GM21447 (cell line): Measurements from ENCODE around the gene SALL1.

Experiments used
- ATAC-seq: cut with Tn5 transposase; IDR thresholded peaks from one replicate; pipeline ENCODE4 v1.9.1; 2021; ENCODE audit not compliant: unreplicated experiment

The SALL1 gene

DNA sequence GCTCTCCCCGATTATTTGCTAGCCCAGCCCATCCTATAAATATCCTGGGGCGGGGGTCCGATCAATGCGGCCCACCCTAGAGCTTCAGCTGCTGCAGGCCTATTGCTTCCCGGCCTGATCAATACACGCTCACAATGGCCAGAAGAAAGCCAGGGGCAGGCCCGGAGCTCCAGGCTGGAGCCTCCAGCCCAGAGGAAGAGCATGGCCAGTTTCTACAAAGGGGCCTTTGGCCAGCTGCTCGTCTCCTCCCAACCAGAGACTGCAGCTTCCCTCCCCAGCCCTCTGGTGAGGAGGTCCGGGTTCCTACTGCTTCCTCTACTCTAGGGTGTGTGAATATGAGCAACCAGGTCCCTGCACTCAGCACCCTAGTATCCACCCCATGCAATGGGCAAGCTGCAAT, 36.7 kb downstream of the SALL1 start:
- ATAC-seq: no peak

DNA sequence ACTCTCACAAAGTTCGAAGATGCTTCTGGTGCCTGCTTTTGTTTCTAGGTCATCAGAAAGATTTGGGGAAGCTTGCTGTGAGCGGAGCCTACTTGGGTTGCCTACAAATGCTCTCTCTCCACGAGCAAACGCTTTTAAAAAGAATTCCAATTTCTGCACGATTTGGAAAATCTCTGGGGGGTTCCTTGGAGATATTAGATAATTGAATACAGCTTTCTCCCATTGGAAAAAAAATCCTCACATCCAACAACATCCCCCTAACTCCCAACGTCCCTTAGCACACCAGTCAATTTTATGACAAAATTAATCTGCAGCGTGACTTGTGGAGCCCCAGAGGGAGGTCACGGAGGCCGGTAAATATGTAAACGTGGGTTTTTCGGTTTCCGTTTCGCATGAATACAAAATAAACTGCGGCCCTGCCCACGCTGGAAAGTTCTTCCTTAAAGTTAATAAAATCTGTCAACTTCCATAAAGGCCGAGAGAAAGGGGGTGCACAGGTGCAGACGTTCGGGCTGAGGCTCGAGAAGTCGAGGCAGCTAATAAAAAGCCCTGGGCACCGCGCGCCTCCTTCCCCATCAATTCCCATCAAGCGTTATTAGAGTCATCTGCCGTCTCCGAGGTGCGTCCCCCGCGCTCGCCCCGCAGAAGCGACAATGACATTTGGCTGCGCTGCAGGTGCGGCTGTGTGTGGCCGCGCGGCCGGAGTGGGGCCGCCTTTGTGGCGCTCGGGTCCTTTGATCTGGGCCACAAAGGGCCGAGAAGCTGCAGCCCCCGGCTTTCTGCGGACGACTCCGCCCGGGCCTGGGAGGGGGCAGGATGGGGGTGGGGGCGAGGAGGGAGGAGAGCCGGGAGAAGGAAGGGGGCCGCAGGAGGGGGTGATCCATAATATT, 37.6 kb downstream of the SALL1 start:
- ATAC-seq: no peak

DNA sequence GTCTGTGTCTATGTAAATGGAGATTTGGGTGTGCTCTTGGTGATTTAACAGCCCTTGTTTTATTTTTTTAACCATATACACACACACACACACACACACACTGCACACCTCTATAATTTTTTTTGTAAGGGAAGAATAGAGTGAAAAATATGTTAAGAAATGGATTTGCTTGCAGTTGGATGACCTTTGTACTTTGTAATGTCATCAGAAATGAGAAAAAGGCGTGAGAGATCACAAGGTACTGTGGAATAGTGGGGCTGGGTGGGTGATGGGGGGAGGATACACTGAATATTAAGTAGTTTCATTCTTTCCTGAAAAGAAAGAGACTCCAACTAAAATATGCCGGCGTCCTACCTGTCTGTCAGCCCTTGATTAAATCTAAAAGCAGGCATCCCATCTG, 38.7 kb downstream of the SALL1 start:
- no peak for ATAC-seq

DNA sequence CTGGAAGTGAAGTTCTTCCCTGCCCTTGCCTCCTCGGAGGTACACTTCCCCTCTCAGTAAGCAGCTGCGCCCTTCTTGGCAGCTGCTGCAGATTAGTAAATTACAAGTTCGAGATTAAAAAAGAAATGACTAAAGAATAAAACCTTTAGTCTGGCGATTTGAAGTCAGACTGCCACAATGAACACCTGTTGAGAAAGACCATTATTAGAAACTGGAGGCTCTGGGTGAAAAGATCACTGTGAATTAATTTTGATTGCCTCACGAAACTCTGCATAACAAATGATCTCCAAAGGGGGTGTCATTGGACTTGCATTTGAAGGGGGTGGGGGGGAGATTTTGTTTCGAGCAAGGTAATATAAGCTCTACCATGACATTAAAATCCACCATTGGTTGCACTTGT, 39.3 kb downstream of the SALL1 start:
- no peak for ATAC-seq

DNA sequence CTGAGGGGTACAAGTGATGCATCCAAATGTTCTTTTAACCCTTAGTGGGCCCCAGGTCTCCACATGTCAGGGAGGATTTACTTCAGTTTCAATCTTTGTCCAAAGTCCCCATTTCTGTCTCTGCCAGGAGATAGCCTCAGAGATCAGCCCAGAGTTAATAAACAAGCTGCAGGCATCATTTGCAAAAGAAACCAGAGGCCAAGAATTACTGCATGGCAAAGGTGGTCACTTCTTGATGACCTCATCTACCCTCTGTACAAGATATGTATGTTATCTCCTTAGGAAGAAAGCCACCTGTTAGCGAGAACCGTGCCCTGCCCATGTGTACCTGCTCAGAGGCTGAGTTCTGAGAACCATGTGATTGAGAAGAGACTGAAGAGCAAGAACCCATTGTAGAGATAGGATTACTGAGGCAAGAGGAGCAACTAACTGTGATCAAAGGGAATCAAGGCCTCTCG, 40.3 kb downstream of the SALL1 start:
- ATAC-seq: no peak

DNA sequence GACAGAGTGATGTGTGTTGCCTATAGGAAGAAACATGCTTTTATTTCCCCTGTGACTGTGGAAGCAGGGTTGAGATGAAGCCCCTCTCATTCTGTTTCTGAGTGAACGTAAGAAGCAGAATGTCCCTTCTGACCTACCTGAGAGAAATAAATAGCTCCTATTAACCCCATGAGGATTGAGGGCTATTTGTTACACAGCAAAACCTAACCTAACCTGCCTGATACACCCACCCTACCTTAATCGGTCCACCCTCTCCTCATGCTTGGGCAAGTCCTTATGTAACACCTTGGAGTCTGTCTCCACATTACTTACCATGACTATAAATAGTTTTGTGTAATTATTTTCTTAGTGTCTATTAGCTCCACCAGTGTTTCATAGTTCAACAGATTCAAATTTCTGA, 41.9 kb downstream of the SALL1 start:
- ATAC-seq: no peak

DNA sequence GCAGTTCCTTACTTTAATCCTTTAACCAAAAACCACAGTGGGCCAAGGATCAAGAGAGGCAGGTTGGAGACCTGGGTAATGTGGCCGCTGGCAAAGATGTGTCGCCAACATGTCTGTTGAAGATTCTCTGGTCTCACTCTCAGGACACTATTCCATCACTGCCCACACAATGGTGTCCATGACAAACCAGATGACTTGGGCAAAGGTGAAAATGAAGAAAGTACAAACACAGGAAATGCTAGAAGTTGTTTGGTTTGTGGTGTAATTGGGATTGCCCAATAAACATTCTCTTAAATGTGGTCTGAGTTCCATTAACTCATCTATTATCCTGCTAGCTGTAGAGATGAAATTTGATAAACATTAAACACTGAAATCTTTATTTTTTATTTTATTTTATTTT, 43.3 kb downstream of the SALL1 start:
- ATAC-seq: no peak

DNA sequence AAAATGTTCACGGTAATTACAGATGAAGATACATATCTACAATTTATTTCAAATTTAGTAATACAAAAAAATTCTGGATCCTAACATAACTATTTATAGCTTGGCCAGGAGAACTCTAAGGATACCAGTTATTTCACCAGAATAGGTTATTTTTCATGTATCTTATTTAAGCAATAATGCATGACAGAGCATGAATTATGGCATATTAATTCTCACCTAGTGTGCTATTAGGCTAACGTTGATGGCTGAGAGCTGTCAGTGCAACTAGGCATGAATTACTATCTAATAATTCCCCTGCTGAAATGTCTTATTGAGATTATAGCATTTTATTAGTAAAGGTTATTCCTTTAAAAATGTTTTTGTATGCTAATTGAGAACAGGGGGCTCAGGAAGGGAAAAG, 44.5 kb downstream of the SALL1 start:
- no peak for ATAC-seq

DNA sequence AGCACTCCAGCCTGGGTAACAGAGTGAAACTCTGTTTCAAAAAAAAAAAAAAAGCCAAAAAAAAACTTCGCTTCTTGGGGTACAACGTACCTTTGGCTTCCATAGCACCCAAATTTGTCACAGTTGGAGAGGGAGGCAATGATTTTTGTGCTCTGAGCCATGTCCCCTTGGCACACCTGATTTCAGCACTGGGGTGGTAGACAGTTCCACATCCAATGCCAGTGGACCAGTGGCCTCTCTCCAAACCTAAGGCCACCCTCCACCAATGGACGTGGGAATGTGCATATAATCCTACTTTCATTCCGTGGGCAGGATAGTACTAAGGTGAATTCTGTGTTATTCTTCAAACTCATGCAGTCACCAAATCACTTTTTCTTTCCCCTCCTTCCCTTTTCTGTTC, 47.5 kb downstream of the SALL1 start:
- no peak for ATAC-seq

DNA sequence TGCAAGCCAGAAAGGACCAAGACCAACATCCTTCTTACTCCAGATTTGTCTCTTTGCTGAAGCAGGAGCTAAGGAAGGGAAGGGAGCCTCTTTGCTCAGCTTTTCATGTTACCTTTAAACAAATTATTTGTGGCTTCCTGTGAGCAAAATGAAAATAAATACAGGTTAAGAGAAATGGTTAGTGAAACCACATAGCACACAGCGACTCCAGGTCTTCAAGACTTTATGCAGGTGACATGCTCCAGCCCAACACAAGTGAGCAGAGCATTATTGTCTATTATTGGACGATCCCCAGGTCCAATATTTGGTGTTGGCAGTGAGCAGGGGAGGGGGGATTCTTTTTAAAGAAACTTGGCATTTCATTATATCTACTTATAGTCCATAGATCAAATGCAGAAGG, 53.3 kb downstream of the SALL1 start:
- ATAC-seq: no peak

DNA sequence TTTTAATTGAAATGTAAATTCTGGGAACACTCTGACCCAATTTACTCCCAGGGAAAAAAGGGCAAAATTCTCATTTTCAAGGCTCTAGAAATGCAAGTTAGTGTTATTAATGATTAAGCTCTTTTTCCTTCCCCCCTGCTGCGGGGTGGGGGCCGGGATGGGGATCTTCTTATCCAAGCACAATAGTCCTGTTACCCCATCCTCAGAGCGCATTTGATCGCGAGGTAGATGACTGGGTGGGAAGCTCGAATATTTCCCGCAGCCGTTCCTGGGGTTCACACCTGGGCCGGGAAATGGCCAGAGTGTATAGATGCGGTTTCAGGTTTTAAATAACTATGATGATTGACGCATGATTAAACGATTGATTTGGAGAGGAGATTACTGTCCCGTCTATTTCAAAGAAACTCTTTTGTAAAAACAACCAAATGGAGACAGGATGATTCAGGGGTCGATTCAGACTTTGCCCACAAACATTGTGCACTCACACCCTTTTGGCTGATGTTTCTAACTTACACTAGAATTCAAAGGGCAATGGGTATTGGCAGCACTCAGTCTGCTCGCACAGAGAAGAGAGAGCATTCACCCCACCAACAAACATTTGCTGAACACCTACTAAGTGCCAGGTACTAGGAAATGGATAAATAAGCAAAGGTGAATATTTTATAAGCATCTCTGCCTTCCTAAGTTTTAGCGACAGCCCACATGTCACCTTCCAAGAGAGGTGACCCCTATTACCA, 55.0 kb downstream of the SALL1 start:
- no peak for ATAC-seq

DNA sequence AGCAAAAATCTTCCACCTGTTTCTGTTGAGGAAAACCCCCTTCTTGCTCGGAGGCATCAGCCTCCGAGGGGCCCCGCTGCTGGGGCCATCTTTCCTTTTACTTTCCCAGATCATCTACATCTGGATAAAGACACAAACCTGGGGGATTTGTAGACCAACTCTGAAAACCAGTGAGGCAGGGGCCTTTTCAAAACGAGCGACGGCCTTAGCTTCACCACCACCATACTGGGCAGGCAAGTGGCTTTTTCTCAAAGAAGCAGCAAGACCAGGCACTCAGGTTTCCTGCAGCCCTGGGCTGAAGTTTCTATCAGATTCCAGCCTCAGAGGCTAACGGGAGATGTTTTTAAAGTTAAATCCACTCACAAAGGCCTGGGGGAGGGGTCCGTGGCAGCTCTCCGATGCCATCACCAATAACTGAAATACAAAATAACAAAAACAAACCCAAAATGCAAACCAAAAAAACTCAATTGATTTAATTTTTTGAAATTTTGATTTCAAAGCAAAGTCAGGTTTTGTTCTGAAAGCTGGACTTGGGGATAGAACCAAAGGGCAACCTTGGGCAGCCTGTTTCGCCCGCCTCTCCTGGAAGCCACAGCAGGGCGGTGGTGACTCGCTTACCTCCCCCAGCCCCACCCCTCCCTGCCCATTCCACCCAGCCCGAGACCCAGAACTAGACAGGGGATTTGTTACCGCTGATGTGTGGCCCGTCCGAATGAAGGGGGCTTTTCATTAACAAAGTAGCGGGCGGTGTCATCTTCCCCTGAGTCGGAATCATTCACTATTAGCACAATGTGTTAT, 55.8 kb downstream of the SALL1 start:
- ATAC-seq: no peak

DNA sequence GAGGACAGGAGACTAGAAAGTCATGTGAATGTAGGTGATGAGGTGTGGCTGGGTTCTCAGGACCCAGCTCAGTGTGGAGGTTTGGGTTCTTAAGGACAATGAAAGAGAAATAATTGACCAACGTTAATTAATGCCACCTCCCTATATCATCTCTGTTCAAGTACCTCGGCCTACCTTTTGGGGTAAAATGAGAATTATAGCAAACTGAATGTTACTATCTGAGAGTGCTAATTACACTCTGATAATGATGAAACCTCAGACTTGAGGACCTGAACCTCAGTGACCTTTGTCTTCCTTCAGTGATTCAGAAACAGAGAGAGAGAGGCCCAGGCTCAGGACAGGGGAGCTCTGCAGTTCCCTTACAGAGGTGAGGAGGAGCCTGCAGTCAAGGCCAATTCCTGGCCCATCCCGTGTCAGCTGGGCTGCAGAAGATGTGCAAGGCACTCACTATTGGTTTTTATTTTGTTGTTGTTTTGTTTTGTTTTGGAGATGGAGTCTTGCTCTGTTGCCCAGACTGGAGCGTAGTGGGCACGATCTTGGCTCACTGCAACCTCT, 57.3 kb downstream of the SALL1 start:
- no peak for ATAC-seq
